Panc1 (cell line): ENCODE measurements around the gene CDK14. TPM values are rescaled to one million over a fixed set of nuclear protein-coding genes. Genes with fewer than 3 reads are reported as not detected.

Experiments used
- ATAC-seq: fragments of 200-7000 bp; cut with Tn5 transposase; 2 replicates; pipeline ENCODE4 v1.9.1; 2020; ENCODE audit warnings: mild to moderate bottlenecking, moderate library complexity
- BruUV-seq: library from RNA; stranded (reverse); fragments of 400-500 nt; replicated peaks from 2 replicates; lab custom pipeline; 2021; lab: Mats Ljungman, UMichigan
- CTCF ChIA-PET: fragments of 300-600 bp; sonication (Branson Sonifier 250); formaldehyde crosslinking; loops from one replicate; lab custom pipeline; 2022; ENCODE audit warnings: antibody characterized with exemption; lab: Charles Lee
- POLR2A ChIA-PET: fragments of 300-600 bp; sonication (Branson Sonifier 250); formaldehyde crosslinking; loops from one replicate; lab custom pipeline; 2022; ENCODE audit warnings: antibody characterized with exemption; lab: Charles Lee
- DNase-seq: peaks from one replicate; pipeline ENCODE4 v3.0.0-alpha.2; 2010; ENCODE audit warnings: low read depth, low spot score
- H3K27ac ChIP-seq: 2 replicates; pipeline ENCODE4 v1.5.1; 2011; ENCODE audit warnings: mild to moderate bottlenecking, low read length, inconsistent platforms
- H3K27me3 ChIP-seq: fragments of 200-500 bp; sonication (Bioruptor generic); 2 replicates; pipeline ENCODE4 v1.6.0; 2014; ENCODE audit warnings: low read length, inconsistent platforms; ENCODE audit not compliant: control insufficient read depth, insufficient read depth
- H3K36me3 ChIP-seq: fragments of 200-500 bp; sonication (Bioruptor generic); 2 replicates; pipeline ENCODE4 v1.5.1; 2014; ENCODE audit warnings: inconsistent platforms, mild to moderate bottlenecking, low read length, moderate library complexity; ENCODE audit not compliant: control insufficient read depth, insufficient read depth
- H3K4me1 ChIP-seq: 2 replicates; pipeline ENCODE4 v1.5.1; 2011; ENCODE audit warnings: inconsistent platforms, mild to moderate bottlenecking, low read length, moderate library complexity; ENCODE audit not compliant: control insufficient read depth, insufficient read depth
- H3K4me3 ChIP-seq, 2 experiments: 2 replicates each; pipeline ENCODE4 v1.5.1; 2011 to 2012; ENCODE audit warnings: low read depth in 2 of 2, low read length in 2 of 2, mild to moderate bottlenecking in 2 of 2, inconsistent platforms in 1 of 2, moderate library complexity in 1 of 2
- H3K9me3 ChIP-seq: fragments of 200-500 bp; sonication (Bioruptor generic); 2 replicates; pipeline ENCODE4 v1.5.1; 2014; ENCODE audit warnings: low read depth, mild to moderate bottlenecking, inconsistent platforms, low read length, moderate library complexity; ENCODE audit not compliant: control insufficient read depth, insufficient read depth
- POLR2AphosphoS5 ChIP-seq: IDR thresholded peaks from 2 replicates; pipeline ENCODE4 v1.6.1; 2012; ENCODE audit warnings: mild to moderate bottlenecking, low read depth, low read length, moderate library complexity
- SIN3A ChIP-seq: IDR thresholded peaks from 2 replicates; pipeline ENCODE4 v1.6.1; 2012; ENCODE audit warnings: low read depth, mild to moderate bottlenecking, low read length, moderate library complexity, borderline replicate concordance; ENCODE audit not compliant: insufficient read depth
- TCF7L2 ChIP-seq: IDR thresholded peaks from 2 replicates; pipeline ENCODE4 v1.6.1; 2011; ENCODE audit warnings: mild to moderate bottlenecking, low read depth, low read length, inconsistent platforms
- in situ Hi-C: cut with HindIII; loops from 2 replicates; pipeline ENCODE4 v1.10.0; 2016; ENCODE audit warnings: low sequenced_read_pairs, low pct_unique_long_range_greater_than_20kb
- intact Hi-C: fragments of 100-400 bp; cut with micrococcal nuclease; formaldehyde crosslinking; loops from one replicate; pipeline ENCODE4 v1.10.0; 2022; ENCODE audit not compliant: unreplicated experiment
- total RNA-seq: library from RNA; stranded (reverse); gene quantifications from one replicate; pipeline ENCODE4 v1.2.1, GENCODE V29; 2021; ENCODE audit not compliant: unreplicated experiment
- TF ChIP-seq, protein P1 (sequence below), 2 experiments: IDR thresholded peaks; 2 replicates each; pipeline ENCODE4 v1.6.1; 2011 to 2012; ENCODE audit warnings: low read depth in 2 of 2, control low read depth in 1 of 2, low read length in 1 of 2, mild to moderate bottlenecking in 1 of 2, moderate library complexity in 1 of 2; ENCODE audit not compliant: insufficient read depth in 1 of 2
- TF ChIP-seq, protein P2 (sequence below): fragments of 450-650 bp; IDR thresholded peaks from 2 replicates; pipeline ENCODE4 v1.5.1; 2017; ENCODE audit warnings: mild to moderate bottlenecking

The CDK14 gene
- total RNA-seq, 1 experiment from 2014 or later: 3.0 TPM

- Histone ChIP-seq H3K36me3 (no peaks in the 10 kb centered on the region), H3K27me3 (no peaks in the 10 kb centered on the region), H3K4me1 (no peaks in the 10 kb centered on the region), H3K27ac (no peak overlapping the region), H3K9me3 (no peaks in the 10 kb centered on the region), H3K4me3 (no peak overlapping the region)
- intact Hi-C loops: no loop called here
- TF ChIP-seq, protein P1, sequence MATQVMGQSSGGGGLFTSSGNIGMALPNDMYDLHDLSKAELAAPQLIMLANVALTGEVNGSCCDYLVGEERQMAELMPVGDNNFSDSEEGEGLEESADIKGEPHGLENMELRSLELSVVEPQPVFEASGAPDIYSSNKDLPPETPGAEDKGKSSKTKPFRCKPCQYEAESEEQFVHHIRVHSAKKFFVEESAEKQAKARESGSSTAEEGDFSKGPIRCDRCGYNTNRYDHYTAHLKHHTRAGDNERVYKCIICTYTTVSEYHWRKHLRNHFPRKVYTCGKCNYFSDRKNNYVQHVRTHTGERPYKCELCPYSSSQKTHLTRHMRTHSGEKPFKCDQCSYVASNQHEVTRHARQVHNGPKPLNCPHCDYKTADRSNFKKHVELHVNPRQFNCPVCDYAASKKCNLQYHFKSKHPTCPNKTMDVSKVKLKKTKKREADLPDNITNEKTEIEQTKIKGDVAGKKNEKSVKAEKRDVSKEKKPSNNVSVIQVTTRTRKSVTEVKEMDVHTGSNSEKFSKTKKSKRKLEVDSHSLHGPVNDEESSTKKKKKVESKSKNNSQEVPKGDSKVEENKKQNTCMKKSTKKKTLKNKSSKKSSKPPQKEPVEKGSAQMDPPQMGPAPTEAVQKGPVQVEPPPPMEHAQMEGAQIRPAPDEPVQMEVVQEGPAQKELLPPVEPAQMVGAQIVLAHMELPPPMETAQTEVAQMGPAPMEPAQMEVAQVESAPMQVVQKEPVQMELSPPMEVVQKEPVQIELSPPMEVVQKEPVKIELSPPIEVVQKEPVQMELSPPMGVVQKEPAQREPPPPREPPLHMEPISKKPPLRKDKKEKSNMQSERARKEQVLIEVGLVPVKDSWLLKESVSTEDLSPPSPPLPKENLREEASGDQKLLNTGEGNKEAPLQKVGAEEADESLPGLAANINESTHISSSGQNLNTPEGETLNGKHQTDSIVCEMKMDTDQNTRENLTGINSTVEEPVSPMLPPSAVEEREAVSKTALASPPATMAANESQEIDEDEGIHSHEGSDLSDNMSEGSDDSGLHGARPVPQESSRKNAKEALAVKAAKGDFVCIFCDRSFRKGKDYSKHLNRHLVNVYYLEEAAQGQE (IDR thresholded peaks at IDR 0.05; ENCODE audit: insufficient read depth in 1 of 2, low read depth in 2 of 2, low read length in 1 of 2): no peak
- TF ChIP-seq POLR2AphosphoS5 (no peak), TCF7L2 (no peak), SIN3A (no peak)
- TF ChIP-seq, protein P2, sequence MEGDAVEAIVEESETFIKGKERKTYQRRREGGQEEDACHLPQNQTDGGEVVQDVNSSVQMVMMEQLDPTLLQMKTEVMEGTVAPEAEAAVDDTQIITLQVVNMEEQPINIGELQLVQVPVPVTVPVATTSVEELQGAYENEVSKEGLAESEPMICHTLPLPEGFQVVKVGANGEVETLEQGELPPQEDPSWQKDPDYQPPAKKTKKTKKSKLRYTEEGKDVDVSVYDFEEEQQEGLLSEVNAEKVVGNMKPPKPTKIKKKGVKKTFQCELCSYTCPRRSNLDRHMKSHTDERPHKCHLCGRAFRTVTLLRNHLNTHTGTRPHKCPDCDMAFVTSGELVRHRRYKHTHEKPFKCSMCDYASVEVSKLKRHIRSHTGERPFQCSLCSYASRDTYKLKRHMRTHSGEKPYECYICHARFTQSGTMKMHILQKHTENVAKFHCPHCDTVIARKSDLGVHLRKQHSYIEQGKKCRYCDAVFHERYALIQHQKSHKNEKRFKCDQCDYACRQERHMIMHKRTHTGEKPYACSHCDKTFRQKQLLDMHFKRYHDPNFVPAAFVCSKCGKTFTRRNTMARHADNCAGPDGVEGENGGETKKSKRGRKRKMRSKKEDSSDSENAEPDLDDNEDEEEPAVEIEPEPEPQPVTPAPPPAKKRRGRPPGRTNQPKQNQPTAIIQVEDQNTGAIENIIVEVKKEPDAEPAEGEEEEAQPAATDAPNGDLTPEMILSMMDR: no peak
- ChIA-PET CTCF (no interaction called here), POLR2A (no interaction called here)
- no TSS peak for BruUV-seq
- no peak for ATAC-seq
- in situ Hi-C loops: no loop called here
- no peak for DNase-seq
Measured at GRCh38 chr7:90892213-90892612, 296.1 kb downstream of the CDK14 start.

DNA sequence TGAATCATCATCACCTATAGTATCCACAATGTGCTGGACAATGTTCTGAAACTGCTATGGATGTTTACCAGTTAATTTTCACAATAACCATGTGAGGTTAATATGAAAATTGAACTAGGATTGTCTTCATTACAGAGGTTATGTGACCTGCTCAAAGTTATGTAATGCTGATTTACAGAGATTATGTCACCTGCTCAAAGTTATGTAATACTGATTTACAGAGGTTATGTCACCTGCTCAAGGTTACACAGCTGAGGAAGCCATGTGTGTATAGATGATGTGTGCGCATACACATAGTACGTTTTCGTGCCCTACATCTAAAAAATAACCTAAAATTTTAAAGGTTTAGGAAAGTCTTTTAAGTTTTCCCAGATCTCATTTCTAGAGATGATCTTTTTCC, 298.0 kb downstream of the CDK14 start:
- DNase-seq (no peak), ATAC-seq (no peak)
- no peak overlapping the region for H3K4me3 ChIP-seq
- intact Hi-C loops: no loop called here
- no peak overlapping the region for H3K27ac ChIP-seq
- H3K4me1 ChIP-seq: no peaks in the 10 kb centered on the region
- in situ Hi-C loops: no loop called here
- ChIA-PET CTCF (no interaction called here), POLR2A (no interaction called here)
- BruUV-seq: no TSS peak
- no peaks in the 10 kb centered on the region for H3K9me3 ChIP-seq
- no peaks in the 10 kb centered on the region for H3K27me3 ChIP-seq
- TF ChIP-seq, protein P2: no peak
- TF ChIP-seq POLR2AphosphoS5 (no peak), TCF7L2 (no peak), SIN3A (no peak)
- TF ChIP-seq, protein P1 (IDR thresholded peaks at IDR 0.05; ENCODE audit: insufficient read depth in 1 of 2, low read depth in 2 of 2, low read length in 1 of 2): no peak
- H3K36me3 ChIP-seq: no peaks in the 10 kb centered on the region
